CD14-positive monocyte (primary cell): ENCODE results near the gene UNG. TPM values are rescaled to one million over a fixed set of nuclear protein-coding genes. Genes with fewer than 3 reads are reported as not detected.
"Not testable (repeated sequence)": the region's sequence is repeated elsewhere in the genome, so short reads cannot be mapped to it uniquely, and the experiment has no call there.

Experiments
- DNase-seq, 3 donors: peaks; one replicate each; pipeline ENCODE4 v3.0.0-alpha.2; 2011 to 2022
- H2AFZ ChIP-seq: 2 replicates; pipeline ENCODE4 v1.6.0; 2012; ENCODE audit warnings: mild to moderate bottlenecking, low read depth, low read length, inconsistent platforms; ENCODE audit not compliant: insufficient read depth, poor library complexity, severe bottlenecking
- H3K27ac ChIP-seq, 2 donors: 1 replicate in 1 of 2; 2 replicates in 1 of 2; pipeline ENCODE4 v1.5.1; 2012 to 2013; ENCODE audit warnings: low read length in 2 of 2, control low read depth in 1 of 2, inconsistent platforms in 1 of 2, low read depth in 1 of 2, mild to moderate bottlenecking in 1 of 2
- H3K27me3 ChIP-seq, 2 donors: one replicate each; pipeline versions ENCODE4 v1.6.0 to v1.6.1; 2011 to 2013; ENCODE audit warnings: low read length in 2 of 2; ENCODE audit not compliant: control insufficient read depth in 2 of 2, insufficient read depth in 2 of 2
- H3K36me3 ChIP-seq, 2 donors: replicated peaks in 1 of 2; 1 replicate in 1 of 2; 2 replicates in 1 of 2; pipeline versions ENCODE4 v1.5.1 to v1.6.1; 2012 to 2013; ENCODE audit warnings: low read length in 2 of 2, control low read depth in 1 of 2, inconsistent platforms in 1 of 2, mild to moderate bottlenecking in 1 of 2; ENCODE audit not compliant: insufficient read depth in 2 of 2, control insufficient read depth in 1 of 2
- H3K4me1 ChIP-seq, 2 donors: 1 replicate in 1 of 2; 2 replicates in 1 of 2; pipeline versions ENCODE4 v1.5.1 to v1.6.1; 2012 to 2013; ENCODE audit warnings: low read length in 2 of 2, control low read depth in 1 of 2, inconsistent platforms in 1 of 2, mild to moderate bottlenecking in 1 of 2, moderate library complexity in 1 of 2; ENCODE audit not compliant: insufficient read depth in 2 of 2, control insufficient read depth in 1 of 2
- H3K4me2 ChIP-seq: replicated peaks from 2 replicates; pipeline ENCODE3; 2012; ENCODE audit warnings: low read length, moderate library complexity, mild to moderate bottlenecking; ENCODE audit not compliant: poor library complexity, severe bottlenecking; ENCODE audit errors: extremely low read depth
- H3K4me3 ChIP-seq, 3 experiments: fragments of 200-600 bp in 1 of 3; sonication (generic) in 1 of 3; replicated peaks in 1 of 3; 1 replicate in 2 of 3; 2 replicates in 1 of 3; pipeline ENCODE4 v1.5.1; 2011 to 2013; ENCODE audit warnings: low read length in 3 of 3, mild to moderate bottlenecking in 3 of 3, control low read depth in 2 of 3, low read depth in 2 of 3, inconsistent platforms in 1 of 3, moderate library complexity in 1 of 3
- H3K79me2 ChIP-seq: 2 replicates; pipeline ENCODE4 v1.6.0; 2012; ENCODE audit warnings: mild to moderate bottlenecking, control low read depth, inconsistent platforms, low read length, moderate library complexity; ENCODE audit not compliant: insufficient read depth
- H3K9ac ChIP-seq: 2 replicates; pipeline ENCODE4 v1.6.0; 2017; ENCODE audit warnings: low read length, mild to moderate bottlenecking; ENCODE audit not compliant: insufficient read depth, poor library complexity, severe bottlenecking
- H3K9me3 ChIP-seq, 2 donors: replicated peaks in 1 of 2; 1 replicate in 1 of 2; 2 replicates in 1 of 2; pipeline versions ENCODE4 v1.5.1 to v1.6.1; 2012 to 2013; ENCODE audit warnings: low read length in 2 of 2, control low read depth in 1 of 2; ENCODE audit not compliant: control insufficient read depth in 1 of 2, insufficient read depth in 1 of 2
- H4K20me1 ChIP-seq: 2 replicates; pipeline ENCODE4 v1.6.0; 2012; ENCODE audit warnings: mild to moderate bottlenecking, low read length, control low read depth, moderate library complexity; ENCODE audit not compliant: insufficient read depth
- H3K27ac Mint-ChIP-seq, 7 donors: one replicate each; pipeline ENCODE4 v1.8.0; 2020; ENCODE audit warnings: mild to moderate bottlenecking in 7 of 7, mixed read lengths in 7 of 7, moderate library complexity in 6 of 7, inconsistent platforms in 2 of 7
- H3K27me3 Mint-ChIP-seq, 3 donors: one replicate each; pipeline ENCODE4 v1.8.0; 2021 to 2022; ENCODE audit warnings: low read depth in 3 of 3, mild to moderate bottlenecking in 3 of 3, mixed read lengths in 3 of 3, moderate library complexity in 3 of 3, inconsistent platforms in 1 of 3
- H3K36me3 Mint-ChIP-seq, 2 donors: one replicate each; pipeline ENCODE4 v1.8.0; 2020; ENCODE audit warnings: mixed read lengths in 2 of 2, inconsistent platforms in 1 of 2, mild to moderate bottlenecking in 1 of 2
- H3K4me1 Mint-ChIP-seq: one replicate; pipeline ENCODE4 v1.8.0; 2020; ENCODE audit warnings: mild to moderate bottlenecking, mixed read lengths
- H3K4me3 Mint-ChIP-seq, 2 donors: one replicate each; pipeline ENCODE4 v1.8.0; 2020; ENCODE audit warnings: mild to moderate bottlenecking in 2 of 2, mixed read lengths in 2 of 2, moderate library complexity in 1 of 2
- H3K9me3 Mint-ChIP-seq, 7 donors: one replicate each; pipeline ENCODE4 v1.8.0; 2020 to 2022; ENCODE audit warnings: mixed read lengths in 7 of 7, mild to moderate bottlenecking in 6 of 7, moderate library complexity in 6 of 7, inconsistent platforms in 2 of 7
- WGBS: methylation state at CpG from one replicate; pipeline ENCODE4 v1.1.5; 2013; ENCODE audit warnings: missing lambda C conversion rate; ENCODE audit not compliant: insufficient coverage; 5-methylcytosine and 5-hydroxymethylcytosine counted together
- intact Hi-C, 2 donors: fragments of 100-400 bp; cut with micrococcal nuclease; formaldehyde crosslinking; loops; one replicate each; pipeline versions ENCODE4 v1.15.0 to v1.15.1; 2023
- polyA minus RNA-seq: library from RNA; depleted of rRNA, polyadenylated mRNA; stranded (reverse); fragments of >200 nt; gene quantifications from 2 replicates; pipeline ENCODE4 v1.2.3, GENCODE V29; 2012
- polyA plus RNA-seq, 3 donors: library from polyadenylated mRNA; depleted of rRNA in 1 of 3; unstranded in 2 of 3; stranded (reverse) in 1 of 3; fragments of 300-500 nt in 2 of 3; fragments of >200 nt in 1 of 3; fragmentation: Illumina TruSeq in 2 of 3; gene quantifications; 1 replicate in 2 of 3; 2 replicates in 1 of 3; pipeline ENCODE4 v1.2.3, GENCODE V29; 2012 to 2021
- total RNA-seq, 12 experiments: library from RNA in 1 of 12; stranded (reverse) in 1 of 12; fragments of 120-200 nt in 1 of 12; gene quantifications; one replicate each; pipeline ENCODE4 v1.2.4 and lab custom pipeline; 2013 to 2026; ENCODE audit warnings: mixed read lengths in 6 of 12, inconsistent platforms in 1 of 12
- TF ChIP-seq, protein P1 (sequence below): fragments of 200-600 bp; IDR thresholded peaks from one replicate; pipeline ENCODE4 v1.8.0; 2022; ENCODE audit warnings: antibody characterized with exemption, mild to moderate bottlenecking

Gene UNG
- total RNA-seq (2013), result 3.4 TPM
- polyA plus RNA-seq (1 to 10 TPM; 1.1 to 2.1 (median 2.0) TPM), polyA minus RNA-seq (0.97 and 1.0 TPM in 2 replicates), total RNA-seq (lab: John Stamatoyannopoulos, UW) (0.50 to 13.8 (median 1.3) reads per million in 11 experiments)

DNA sequence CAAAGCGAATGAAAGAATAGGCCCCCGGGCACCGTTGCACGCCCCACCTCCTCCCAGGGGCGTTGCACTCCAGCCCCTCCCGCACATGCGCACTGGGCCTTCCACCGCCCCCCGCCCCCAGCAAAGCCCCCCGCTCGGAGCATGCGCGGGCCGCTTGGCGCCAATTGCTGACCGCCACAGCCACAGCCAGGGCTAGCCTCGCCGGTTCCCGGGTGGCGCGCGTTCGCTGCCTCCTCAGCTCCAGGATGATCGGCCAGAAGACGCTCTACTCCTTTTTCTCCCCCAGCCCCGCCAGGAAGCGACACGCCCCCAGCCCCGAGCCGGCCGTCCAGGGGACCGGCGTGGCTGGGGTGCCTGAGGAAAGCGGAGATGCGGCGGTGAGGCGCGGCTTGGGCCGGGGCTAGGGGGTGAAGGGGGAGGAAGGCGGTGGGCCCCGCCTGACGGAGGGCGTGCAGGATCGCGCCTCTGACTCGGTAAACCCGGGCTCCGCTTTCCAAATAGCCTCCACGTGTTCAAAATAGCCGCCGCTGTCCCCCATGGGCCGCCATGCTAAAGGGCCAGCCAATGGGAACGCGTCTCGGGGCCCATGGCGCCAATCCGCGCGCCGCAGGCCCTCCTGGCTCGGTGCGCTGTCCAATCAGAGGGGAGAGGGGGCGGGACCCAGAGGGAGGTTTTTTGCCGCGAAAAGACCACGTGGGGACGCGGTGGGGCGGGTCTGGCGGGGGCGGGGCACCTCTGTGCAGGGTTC lies at the start of gene UNG:
Gene UNG (plus strand): TSS at position 163 of the 748 bp plus-strand sequence. CDS start 83 bp downstream, at position 246.
- H3K4me3 Mint-ChIP-seq, result peak within 1 kb of the TSS; percentile 78 to 91
- Histone ChIP-seq H3K4me3 (peak within 1 kb of the TSS; percentile 77 to 85 (median 81)), H3K27ac (peak within 1 kb of the TSS in 1 of 2 donors; percentile 38), H4K20me1 (no peaks in the 10 kb centered on the region), H3K4me2 (peak within 1 kb of the TSS; percentile 96), H2AFZ (peak within 1 kb of the TSS; percentile 97), H3K27me3 (no peaks in the 10 kb centered on the region), H3K79me2 (peaks cover 6% of the 10 kb centered on the region), H3K9ac (peak within 1 kb of the TSS; percentile 52), H3K4me1 (peaks cover 26 to 33% of the 10 kb centered on the region in 2 donors), H3K36me3 (peaks cover 0 to 9% of the 10 kb centered on the region in 2 donors), H3K9me3 (no peaks in the 10 kb centered on the region)
- TF ChIP-seq, protein P1, sequence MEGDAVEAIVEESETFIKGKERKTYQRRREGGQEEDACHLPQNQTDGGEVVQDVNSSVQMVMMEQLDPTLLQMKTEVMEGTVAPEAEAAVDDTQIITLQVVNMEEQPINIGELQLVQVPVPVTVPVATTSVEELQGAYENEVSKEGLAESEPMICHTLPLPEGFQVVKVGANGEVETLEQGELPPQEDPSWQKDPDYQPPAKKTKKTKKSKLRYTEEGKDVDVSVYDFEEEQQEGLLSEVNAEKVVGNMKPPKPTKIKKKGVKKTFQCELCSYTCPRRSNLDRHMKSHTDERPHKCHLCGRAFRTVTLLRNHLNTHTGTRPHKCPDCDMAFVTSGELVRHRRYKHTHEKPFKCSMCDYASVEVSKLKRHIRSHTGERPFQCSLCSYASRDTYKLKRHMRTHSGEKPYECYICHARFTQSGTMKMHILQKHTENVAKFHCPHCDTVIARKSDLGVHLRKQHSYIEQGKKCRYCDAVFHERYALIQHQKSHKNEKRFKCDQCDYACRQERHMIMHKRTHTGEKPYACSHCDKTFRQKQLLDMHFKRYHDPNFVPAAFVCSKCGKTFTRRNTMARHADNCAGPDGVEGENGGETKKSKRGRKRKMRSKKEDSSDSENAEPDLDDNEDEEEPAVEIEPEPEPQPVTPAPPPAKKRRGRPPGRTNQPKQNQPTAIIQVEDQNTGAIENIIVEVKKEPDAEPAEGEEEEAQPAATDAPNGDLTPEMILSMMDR, result no peak
- 0% methylated on average over 46 of the region's 71 CpGs for WGBS
- H3K27ac Mint-ChIP-seq, result peak within 1 kb of the TSS in 3 of 7 donors; percentile 43 to 66 (median 46)
- peaks cover 0 to 2% (median 0%) of the 10 kb centered on the region in 7 donors for H3K9me3 Mint-ChIP-seq
- H3K4me1 Mint-ChIP-seq, result peaks cover 26% of the 10 kb centered on the region
- DNase-seq, result peak; percentile 92 to 95 (median 93)
- peaks cover 0 to 2% of the 10 kb centered on the region in 2 donors for H3K36me3 Mint-ChIP-seq
- intact Hi-C loops, result loop anchor here (2.0 to 10.0 kb wide), 8 partner anchors 45 to 583 kb away; partner anchors contain the start of genes FICD (in 2 of the 2), KCTD10 (in 1 of the 2), SSH1 (in 1 of the 2) and UBE3B (in 1 of the 2)
- no peaks in the 10 kb centered on the region for H3K27me3 Mint-ChIP-seq

DNA sequence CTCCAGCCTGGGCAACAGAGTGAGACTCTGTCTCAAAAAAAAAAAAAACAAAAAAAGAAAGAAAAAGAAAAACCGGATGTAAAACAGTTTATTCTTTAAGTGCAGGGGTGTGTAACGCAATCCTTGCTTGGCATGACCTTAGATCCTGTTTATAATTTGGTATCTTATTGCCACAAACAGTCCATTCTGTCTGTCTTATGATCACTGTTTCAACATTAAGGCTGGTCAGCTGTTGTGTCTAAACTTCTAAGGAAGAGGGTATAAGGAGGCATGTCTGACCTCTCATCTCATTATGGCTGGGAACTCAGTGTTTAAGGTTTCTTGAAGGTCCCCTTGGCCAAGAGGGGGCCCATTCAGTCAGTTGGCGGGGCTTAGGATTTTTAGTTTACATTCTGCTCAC lies 48.7 kb upstream of the UNG start:
- not testable (repeated sequence) for H3K9me3 ChIP-seq, H2AFZ ChIP-seq, H3K9me3 Mint-ChIP-seq, DNase-seq, H3K27ac ChIP-seq, H4K20me1 ChIP-seq, H3K36me3 Mint-ChIP-seq, H3K9ac ChIP-seq, H3K27ac Mint-ChIP-seq, H3K4me3 ChIP-seq, H3K4me3 Mint-ChIP-seq, H3K36me3 ChIP-seq, H3K27me3 ChIP-seq, H3K4me2 ChIP-seq
- Histone ChIP-seq H3K79me2 (peaks cover 11% of the 10 kb centered on the region), H3K4me1 (peaks cover 13 to 16% of the 10 kb centered on the region in 2 donors)
- H3K4me1 Mint-ChIP-seq, result peaks cover 15% of the 10 kb centered on the region
- WGBS, result 86% methylated on average over 1 of the region's 3 CpGs
- peaks cover 2 to 10% (median 6%) of the 10 kb centered on the region in 3 donors for H3K27me3 Mint-ChIP-seq
- intact Hi-C loops, result loop anchor here in 1 of 2 donors (5.0 kb wide), 1 partner anchor 429 kb away; the partner anchor contains the start of genes KCTD10 and UBE3B

- H3K4me3 Mint-ChIP-seq, H3K9ac ChIP-seq, H3K27ac ChIP-seq, H3K36me3 ChIP-seq, H3K9me3 Mint-ChIP-seq, H3K4me3 ChIP-seq, H3K27me3 Mint-ChIP-seq, H3K36me3 Mint-ChIP-seq, H3K27me3 ChIP-seq, H3K9me3 ChIP-seq, H3K27ac Mint-ChIP-seq, H4K20me1 ChIP-seq, H3K4me2 ChIP-seq, H2AFZ ChIP-seq, DNase-seq: not testable (repeated sequence)
- peaks cover 21% of the 10 kb centered on the region for H3K4me1 Mint-ChIP-seq
- H3K79me2 ChIP-seq, result peaks cover 11% of the 10 kb centered on the region
- intact Hi-C loops, result loop anchor here (5.0 kb wide), 2 partner anchors 428 to 487 kb away; partner anchors contain the start of genes ISCU (in 1 of the 2), KCTD10 (in 1 of the 2), SART3 (in 1 of the 2) and UBE3B (in 1 of the 2)
- WGBS, result 49% methylated on average over 2 of the region's 8 CpGs
- peaks cover 18 to 21% of the 10 kb centered on the region in 2 donors for H3K4me1 ChIP-seq
Observed at GRCh38 chr12:109049794-109050193, 47.6 kb upstream of the UNG start.
